ENCODE data around the gene ERC2. TPM values are rescaled to one million over a fixed set of nuclear protein-coding genes. Genes with fewer than 3 reads are reported as not detected.

The ERC2 gene
- total and polyA plus RNA-seq, 9 donors = 0.52 to 2.0 (median 0.82) TPM

DNA sequence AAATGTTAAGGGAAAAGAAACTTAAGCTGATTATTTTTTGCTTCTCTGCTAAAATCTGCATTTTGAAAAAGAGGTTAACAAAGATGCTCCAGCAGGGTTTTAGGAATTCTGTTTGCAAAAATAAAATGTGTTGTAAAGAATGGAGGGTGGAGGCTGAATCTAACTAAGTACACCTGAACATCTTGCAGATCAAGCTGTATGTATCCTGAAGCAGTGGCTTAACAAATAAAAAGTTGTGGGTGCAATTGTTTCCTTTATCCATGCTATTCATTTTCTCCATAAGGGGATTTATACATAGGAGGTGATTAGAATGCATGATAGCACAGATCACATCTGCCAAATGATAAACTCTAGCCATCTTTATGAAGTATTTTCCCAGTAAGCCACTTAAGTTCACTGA, 466.3 kb downstream of the ERC2 start:
- Histone ChIP-seq H3K9me3 (replicated peaks; ENCODE audit: control insufficient read depth, low read depth, low read length) (no peaks in the 10 kb centered on the region), H3K4me1 (ENCODE audit: control insufficient read depth, insufficient read depth, low read length) (no peaks in the 10 kb centered on the region), H3K27ac (ENCODE audit: low read length) (no peak overlapping the region), H3K36me3 (ENCODE audit: control insufficient read depth, insufficient read depth, low read length) (no peaks in the 10 kb centered on the region), H3K27me3 (ENCODE audit: control insufficient read depth, insufficient read depth, low read length) (no peaks in the 10 kb centered on the region), H3K4me3 (ENCODE audit: low read length) (no peak overlapping the region)
- no peak for DNase-seq

DNA sequence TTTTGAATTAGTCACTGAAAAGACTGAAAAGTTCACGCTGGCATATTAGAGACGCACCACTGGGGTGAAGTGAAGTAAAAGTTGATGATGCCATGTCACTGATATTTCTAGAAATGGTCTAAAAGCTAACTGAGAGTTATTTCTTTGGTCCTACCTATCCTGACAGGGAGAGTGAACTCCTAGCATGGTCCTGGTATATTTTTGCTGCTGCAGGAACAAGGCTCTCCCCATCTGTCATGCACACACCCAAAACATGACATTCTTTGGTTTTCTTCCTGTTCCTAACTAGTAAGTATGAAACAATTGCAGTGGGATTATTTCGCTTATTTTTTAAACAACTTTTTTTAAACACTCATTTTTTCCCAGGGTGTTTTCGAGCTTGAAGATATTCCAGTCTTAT, 466.7 kb downstream of the ERC2 start:
- no peak overlapping the region for H3K27ac ChIP-seq (ENCODE audit: low read length)
- H3K4me3 ChIP-seq (ENCODE audit: low read length) = no peak overlapping the region
- DNase-seq = no peak
- no peaks in the 10 kb centered on the region for H3K27me3 ChIP-seq (ENCODE audit: control insufficient read depth, insufficient read depth, low read length)
- no peaks in the 10 kb centered on the region for H3K9me3 ChIP-seq (replicated peaks; ENCODE audit: control insufficient read depth, low read depth, low read length)
- 100% methylated on average over 1 of the region's 4 CpGs for WGBS (ENCODE audit: insufficient coverage)
- no peaks in the 10 kb centered on the region for H3K36me3 ChIP-seq (ENCODE audit: control insufficient read depth, insufficient read depth, low read length)
- H3K4me1 ChIP-seq (ENCODE audit: control insufficient read depth, insufficient read depth, low read length) = no peaks in the 10 kb centered on the region

DNA sequence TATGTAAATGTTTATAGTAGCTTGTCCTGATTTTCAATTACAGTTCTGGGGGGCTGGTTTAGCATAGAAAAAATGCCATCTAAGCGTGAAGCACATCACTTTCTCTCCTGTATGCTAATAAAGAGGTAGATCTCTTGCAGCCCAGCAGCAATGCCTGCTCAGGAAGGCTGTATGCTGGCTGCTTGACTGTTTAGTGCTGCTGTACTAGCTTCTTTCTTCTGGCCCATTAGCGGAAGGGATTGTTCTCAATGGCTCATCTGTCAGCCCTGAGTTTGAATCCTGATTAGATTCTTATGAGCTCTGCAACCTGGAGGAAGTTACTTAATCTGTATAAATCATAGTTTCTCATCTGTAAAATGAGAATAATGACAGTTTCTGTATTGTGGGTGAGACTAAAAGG, 478.9 kb downstream of the ERC2 start:
- H3K9me3 ChIP-seq (replicated peaks; ENCODE audit: control insufficient read depth, low read depth, low read length) = no peaks in the 10 kb centered on the region
- no peak overlapping the region for H3K4me3 ChIP-seq (ENCODE audit: low read length)
- H3K36me3 ChIP-seq (ENCODE audit: control insufficient read depth, insufficient read depth, low read length) = no peaks in the 10 kb centered on the region
- H3K4me1 ChIP-seq (ENCODE audit: control insufficient read depth, insufficient read depth, low read length) = peaks cover 2% of the 10 kb centered on the region
- no CpG with 5 or more reads among the region's 2 CpGs for WGBS (ENCODE audit: insufficient coverage)
- DNase-seq = no peak
- H3K27ac ChIP-seq (ENCODE audit: low read length) = no peak overlapping the region
- H3K27me3 ChIP-seq (ENCODE audit: control insufficient read depth, insufficient read depth, low read length) = no peaks in the 10 kb centered on the region

DNA sequence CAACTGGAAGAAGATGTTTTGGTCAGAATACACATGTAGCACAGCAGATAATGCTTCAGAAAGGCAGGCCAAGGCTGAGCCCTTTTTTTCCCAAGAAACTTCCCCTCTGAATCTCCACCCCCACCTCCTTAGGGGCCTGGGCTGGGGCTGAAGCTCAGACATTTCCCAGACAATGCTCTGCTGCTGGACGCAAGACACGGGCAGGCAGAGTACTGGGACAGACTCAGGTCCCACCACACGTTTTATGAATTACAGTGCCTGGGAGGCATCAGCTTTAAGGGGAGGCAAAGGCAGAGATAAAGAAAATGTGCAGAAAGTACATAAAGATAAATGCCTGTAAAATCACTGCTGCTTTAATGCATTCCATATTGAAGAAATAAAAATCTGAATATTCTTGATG, 479.4 kb downstream of the ERC2 start:
- H3K27me3 ChIP-seq (ENCODE audit: control insufficient read depth, insufficient read depth, low read length) = no peaks in the 10 kb centered on the region
- H3K9me3 ChIP-seq (replicated peaks; ENCODE audit: control insufficient read depth, low read depth, low read length) = no peaks in the 10 kb centered on the region
- H3K4me3 ChIP-seq (ENCODE audit: low read length) = no peak overlapping the region
- H3K36me3 ChIP-seq (ENCODE audit: control insufficient read depth, insufficient read depth, low read length) = no peaks in the 10 kb centered on the region
- DNase-seq = peak; percentile 63
- no peak overlapping the region for H3K27ac ChIP-seq (ENCODE audit: low read length)
- WGBS (ENCODE audit: insufficient coverage) = 13% methylated on average over 3 of the region's 3 CpGs
- H3K4me1 ChIP-seq (ENCODE audit: control insufficient read depth, insufficient read depth, low read length) = peaks cover 2% of the 10 kb centered on the region

DNA sequence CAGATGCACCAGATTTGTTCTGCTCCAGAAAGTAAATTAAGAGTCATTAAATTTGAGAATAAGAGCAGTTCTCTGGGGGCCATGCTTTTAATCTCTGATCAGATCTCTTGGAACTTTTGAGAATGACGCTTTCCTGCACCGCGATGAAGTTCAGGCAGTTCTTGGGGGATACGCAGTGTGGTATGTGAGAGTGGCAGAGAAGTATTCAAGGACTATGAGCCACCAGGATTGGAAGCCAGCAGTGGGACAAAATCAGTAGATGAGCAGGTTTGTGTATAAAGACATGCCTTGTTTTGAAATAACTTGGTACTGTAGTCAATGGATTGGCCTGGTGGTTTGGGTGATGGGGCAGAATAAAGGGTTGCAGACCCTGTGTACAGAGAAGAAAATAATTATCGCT, 483.6 kb downstream of the ERC2 start:
- 81% methylated on average over 4 of the region's 5 CpGs for WGBS (ENCODE audit: insufficient coverage)

DNA sequence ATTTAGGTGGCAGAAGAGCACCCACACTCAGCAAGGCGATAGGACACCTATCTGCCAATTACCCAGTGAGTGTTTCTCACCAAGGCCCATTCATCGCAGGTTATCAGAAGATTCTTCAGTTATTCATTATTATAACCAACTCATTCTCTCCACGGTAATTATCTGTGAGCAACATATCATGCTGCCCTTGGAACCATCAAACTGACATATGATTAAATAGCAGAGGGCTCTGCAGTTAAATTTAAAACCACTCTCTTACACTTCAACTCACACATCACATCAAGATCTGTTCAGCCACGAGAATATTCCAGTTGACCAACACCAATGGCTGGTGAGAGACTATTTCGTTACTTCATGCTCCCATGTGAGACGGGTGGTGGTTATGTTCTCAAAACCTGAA, 489.3 kb downstream of the ERC2 start:
- H3K9me3 ChIP-seq (replicated peaks; ENCODE audit: control insufficient read depth, low read depth, low read length) = no peaks in the 10 kb centered on the region
- H3K4me1 ChIP-seq (ENCODE audit: control insufficient read depth, insufficient read depth, low read length) = peaks cover 3% of the 10 kb centered on the region
- DNase-seq = no peak
- no peak overlapping the region for H3K27ac ChIP-seq (ENCODE audit: low read length)
- 97% methylated on average over 5 of the region's 6 CpGs for WGBS (ENCODE audit: insufficient coverage)
- H3K36me3 ChIP-seq (ENCODE audit: control insufficient read depth, insufficient read depth, low read length) = no peaks in the 10 kb centered on the region
- H3K4me3 ChIP-seq (ENCODE audit: low read length) = no peak overlapping the region
- H3K27me3 ChIP-seq (ENCODE audit: control insufficient read depth, insufficient read depth, low read length) = no peaks in the 10 kb centered on the region

More for the DNA sequence above, 483.6 kb downstream of the ERC2 start:
- peaks cover 2% of the 10 kb centered on the region for H3K4me1 ChIP-seq (ENCODE audit: control insufficient read depth, insufficient read depth, low read length)
- H3K27ac ChIP-seq (ENCODE audit: low read length) = no peak overlapping the region
- no peaks in the 10 kb centered on the region for H3K36me3 ChIP-seq (ENCODE audit: control insufficient read depth, insufficient read depth, low read length)
- H3K4me3 ChIP-seq (ENCODE audit: low read length) = no peak overlapping the region
- no peaks in the 10 kb centered on the region for H3K27me3 ChIP-seq (ENCODE audit: control insufficient read depth, insufficient read depth, low read length)
- DNase-seq = no peak
- no peaks in the 10 kb centered on the region for H3K9me3 ChIP-seq (replicated peaks; ENCODE audit: control insufficient read depth, low read depth, low read length)

DNA sequence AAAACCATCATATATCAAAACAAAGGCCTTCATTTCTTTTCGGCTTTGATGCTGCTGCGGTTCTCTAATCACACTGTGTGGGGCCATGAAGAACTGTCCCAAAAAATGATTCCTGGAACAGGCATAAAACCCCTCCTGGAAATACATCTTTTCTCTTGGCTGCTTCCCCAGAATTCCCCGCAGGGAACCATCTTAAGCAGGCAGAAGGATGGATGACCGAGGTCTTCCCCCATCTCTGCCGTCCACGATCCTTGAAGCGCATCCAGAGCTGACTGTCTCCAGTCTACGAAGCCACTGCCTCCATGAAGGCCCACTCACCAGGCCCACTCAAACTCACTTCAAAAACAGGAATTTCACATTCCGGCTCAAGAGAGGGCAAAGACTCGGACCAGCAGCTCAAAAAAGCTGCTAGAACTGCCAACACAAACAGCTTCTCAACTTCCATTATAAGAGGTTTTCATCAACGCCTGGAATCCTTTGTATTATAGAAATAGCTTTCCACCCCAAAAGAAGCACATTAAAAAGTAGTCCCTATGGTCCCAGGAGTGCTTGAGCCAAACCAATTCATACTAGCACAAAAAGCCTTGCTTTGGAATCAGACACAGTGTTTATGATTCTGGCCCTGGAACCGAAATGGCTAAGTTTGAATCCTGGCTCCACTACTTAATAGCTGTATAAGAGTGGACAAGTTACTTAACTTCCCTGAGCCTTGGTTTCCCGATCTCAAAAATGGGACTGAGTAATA, 493.7 kb downstream of the ERC2 start:
- Histone ChIP-seq H3K27ac (ENCODE audit: low read length) (peak overlapping the region; percentile 63), H3K27me3 (ENCODE audit: control insufficient read depth, insufficient read depth, low read length) (no peaks in the 10 kb centered on the region), H3K36me3 (ENCODE audit: control insufficient read depth, insufficient read depth, low read length) (no peaks in the 10 kb centered on the region), H3K9me3 (replicated peaks; ENCODE audit: control insufficient read depth, low read depth, low read length) (no peaks in the 10 kb centered on the region), H3K4me3 (ENCODE audit: low read length) (no peak overlapping the region), H3K4me1 (ENCODE audit: control insufficient read depth, insufficient read depth, low read length) (peaks cover 3% of the 10 kb centered on the region)
- peak; percentile 94 for DNase-seq
- 53% methylated on average over 10 of the region's 13 CpGs for WGBS (ENCODE audit: insufficient coverage)

DNA sequence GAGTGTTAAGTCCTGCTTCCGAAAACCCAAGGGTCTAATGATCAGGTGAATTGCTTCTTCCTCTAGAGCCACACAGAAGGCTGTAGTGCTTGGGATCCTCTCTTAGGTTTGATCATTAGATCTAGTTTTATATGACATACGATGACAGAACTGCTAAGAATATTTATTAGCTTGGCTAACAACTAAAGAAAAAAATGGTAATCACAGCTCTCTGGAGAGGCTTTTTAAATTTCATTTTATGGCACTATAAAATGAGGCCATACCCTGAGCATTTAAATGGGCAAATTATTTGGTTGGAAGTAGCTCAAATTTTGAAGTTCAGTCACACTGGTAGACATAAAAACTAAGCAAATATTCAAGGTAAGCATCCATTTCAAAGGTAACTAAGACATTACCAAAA, 498.6 kb downstream of the ERC2 start:
- WGBS (ENCODE audit: insufficient coverage) = no CpG with 5 or more reads among the region's 2 CpGs
- Histone ChIP-seq H3K9me3 (replicated peaks; ENCODE audit: control insufficient read depth, low read depth, low read length) (no peaks in the 10 kb centered on the region), H3K36me3 (ENCODE audit: control insufficient read depth, insufficient read depth, low read length) (no peaks in the 10 kb centered on the region), H3K4me3 (ENCODE audit: low read length) (no peak overlapping the region), H3K4me1 (ENCODE audit: control insufficient read depth, insufficient read depth, low read length) (peaks cover 2% of the 10 kb centered on the region), H3K27me3 (ENCODE audit: control insufficient read depth, insufficient read depth, low read length) (no peaks in the 10 kb centered on the region), H3K27ac (ENCODE audit: low read length) (no peak overlapping the region)
- no peak for DNase-seq

DNA sequence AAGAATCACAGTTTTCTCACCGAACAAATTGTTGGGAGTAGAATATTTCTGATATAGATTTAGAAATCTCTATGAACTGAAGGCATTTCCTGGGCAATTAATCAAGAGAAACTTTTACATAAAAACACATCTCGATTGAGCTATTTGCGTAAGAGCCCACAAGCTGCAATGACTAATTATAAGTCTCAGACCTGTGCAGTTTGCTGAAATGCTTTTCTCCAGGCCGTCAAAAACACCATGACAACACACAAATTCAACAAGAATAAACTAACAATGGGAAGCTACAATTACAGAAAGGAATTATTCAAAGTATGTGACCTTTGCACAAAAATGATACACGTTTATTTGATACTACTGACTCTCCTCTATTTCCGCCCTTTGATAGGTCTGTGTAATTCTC, 499.9 kb downstream of the ERC2 start:
- Histone ChIP-seq H3K27me3 (ENCODE audit: control insufficient read depth, insufficient read depth, low read length) (no peaks in the 10 kb centered on the region), H3K36me3 (ENCODE audit: control insufficient read depth, insufficient read depth, low read length) (no peaks in the 10 kb centered on the region), H3K27ac (ENCODE audit: low read length) (no peak overlapping the region), H3K4me1 (ENCODE audit: control insufficient read depth, insufficient read depth, low read length) (peaks cover 2% of the 10 kb centered on the region), H3K4me3 (ENCODE audit: low read length) (no peak overlapping the region), H3K9me3 (replicated peaks; ENCODE audit: control insufficient read depth, low read depth, low read length) (no peaks in the 10 kb centered on the region)
- WGBS (ENCODE audit: insufficient coverage) = no CpG with 5 or more reads among the region's 6 CpGs
- no peak for DNase-seq

DNA sequence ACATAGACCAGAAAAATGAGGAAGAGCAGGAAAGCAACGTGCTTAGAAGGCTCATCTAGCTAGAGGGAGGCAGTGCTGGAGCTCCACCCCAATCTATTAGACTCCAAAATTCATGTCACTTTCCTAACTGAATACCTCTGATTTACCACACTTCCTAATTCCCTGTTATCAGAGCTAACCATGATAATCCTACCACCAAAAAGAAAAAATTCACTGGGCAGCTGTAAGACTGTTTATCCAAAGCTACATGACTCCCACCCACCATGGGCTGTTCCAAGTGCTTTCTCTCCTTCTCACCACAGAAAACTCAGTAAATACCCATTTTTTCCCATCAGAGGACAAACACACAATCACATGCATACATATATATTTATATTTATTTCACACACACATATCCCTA, 501.7 kb downstream of the ERC2 start:
- Histone ChIP-seq H3K4me1 (ENCODE audit: control insufficient read depth, insufficient read depth, low read length) (peaks cover 2% of the 10 kb centered on the region), H3K4me3 (ENCODE audit: low read length) (no peak overlapping the region), H3K27me3 (ENCODE audit: control insufficient read depth, insufficient read depth, low read length) (no peaks in the 10 kb centered on the region), H3K9me3 (replicated peaks; ENCODE audit: control insufficient read depth, low read depth, low read length) (no peaks in the 10 kb centered on the region), H3K36me3 (ENCODE audit: control insufficient read depth, insufficient read depth, low read length) (no peaks in the 10 kb centered on the region), H3K27ac (ENCODE audit: low read length) (no peak overlapping the region)
- no peak for DNase-seq
- WGBS (ENCODE audit: insufficient coverage) = no CpG with 5 or more reads among the region's 1 CpG

DNA sequence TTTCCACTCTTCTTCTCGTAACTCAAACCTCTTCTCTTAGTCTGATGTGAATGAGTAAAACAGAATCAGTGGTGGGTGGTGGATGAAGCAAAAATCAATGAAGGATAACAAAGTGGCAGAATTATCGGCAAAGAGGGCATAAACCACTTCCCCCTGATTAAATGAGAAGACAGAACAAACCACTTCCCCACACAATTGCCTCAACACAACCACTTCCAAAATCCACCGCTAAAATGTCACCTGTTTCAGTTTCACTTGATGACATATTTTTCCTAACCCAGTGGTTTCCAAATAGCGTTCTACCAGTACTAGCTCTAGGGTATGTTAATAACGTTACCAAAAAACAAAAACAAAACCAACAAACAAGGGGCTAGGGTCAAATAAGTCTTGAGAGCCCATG, 502.5 kb downstream of the ERC2 start:
- DNase-seq = no peak
- Histone ChIP-seq H3K4me1 (ENCODE audit: control insufficient read depth, insufficient read depth, low read length) (peaks cover 2% of the 10 kb centered on the region), H3K9me3 (replicated peaks; ENCODE audit: control insufficient read depth, low read depth, low read length) (no peaks in the 10 kb centered on the region), H3K27me3 (ENCODE audit: control insufficient read depth, insufficient read depth, low read length) (no peaks in the 10 kb centered on the region), H3K36me3 (ENCODE audit: control insufficient read depth, insufficient read depth, low read length) (no peaks in the 10 kb centered on the region), H3K27ac (ENCODE audit: low read length) (no peak overlapping the region), H3K4me3 (ENCODE audit: low read length) (no peak overlapping the region)
- WGBS (ENCODE audit: insufficient coverage) = 80% methylated on average over 3 of the region's 5 CpGs

Data from muscle of leg (tissue), 11 donors.